Pancreas (tissue), 10 donors: ENCODE measurements around the gene FN3K. TPM values are rescaled to one million over a fixed set of nuclear protein-coding genes. Genes with fewer than 3 reads are reported as not detected.

ENCODE experiments used
- ATAC-seq, 4 donors: fragments of 200-7000 bp; cut with Tn5 transposase; one replicate each; pipeline versions ENCODE4 v1.8.0 to v1.9.1; 2020; ENCODE audit warnings: mild to moderate bottlenecking in 4 of 4, moderate library complexity in 4 of 4
- DNase-seq, 6 donors: peaks; one replicate each; pipeline ENCODE4 v3.0.0-alpha.2; 2020
- FAIRE-seq: peaks from 2 replicates; lab custom pipeline; 2012; peaks lifted over from hg19 to GRCh38; lab: Jason Lieb, UNC
- H3K27ac ChIP-seq, 4 donors: fragments of 200-600 bp; sonication (generic); 1 replicate in 3 of 4; 2 replicates in 1 of 4; pipeline versions ENCODE4 v1.5.0 to v1.8.0; 2020
- H3K27me3 ChIP-seq, 4 donors: fragments of 200-600 bp; one replicate each; pipeline ENCODE4 v1.8.0; 2021
- H3K36me3 ChIP-seq, 3 donors: fragments of 200-600 bp; sonication (generic) in 1 of 3; one replicate each; pipeline versions ENCODE4 v1.5.0 to v1.8.0; 2020 to 2021
- H3K4me1 ChIP-seq, 3 donors: fragments of 200-600 bp; one replicate each; pipeline ENCODE4 v1.8.0; 2021
- H3K4me3 ChIP-seq, 4 donors: fragments of 200-600 bp; sonication (generic) in 2 of 4; one replicate each; pipeline versions ENCODE4 v1.5.0 to v1.8.0; 2020 to 2021
- H3K9me3 ChIP-seq, 4 donors: fragments of 200-600 bp; one replicate each; pipeline ENCODE4 v1.8.0; 2021
- CTCF ChIP-seq, 4 donors: fragments of 200-600 bp; sonication (generic) in 3 of 4; IDR thresholded peaks; one replicate each; pipeline versions ENCODE4 v1.5.0 to v1.8.0; 2021; ENCODE audit warnings: antibody characterized with exemption in 4 of 4
- WGBS, 2 donors: extraction: QIAGEN DNeasy Blood & Tissue Kit; methylation state at CpG; one replicate each; pipeline ENCODE4 v1.1.7; 2013; 5-methylcytosine and 5-hydroxymethylcytosine counted together
- intact Hi-C, 3 donors: fragments of 100-400 bp; cut with DNase I; formaldehyde crosslinking; loops; one replicate each; pipeline versions ENCODE4 v1.11.1 to v1.14.2; 2022
- polyA plus RNA-seq, 2 donors: library from polyadenylated mRNA; stranded (reverse); fragments of 200-250 nt; gene quantifications; one replicate each; pipeline ENCODE4 v1.2.3, GENCODE V29; 2013
- total RNA-seq, 6 donors: library from RNA; stranded (reverse); fragmentation: NEBNext Ultra II Directional in 4 of 6; extraction: Animal tissue kit (Norgen Biotek cat#: 25700) in 4 of 6; gene quantifications; one replicate each; pipeline versions ENCODE4 v1.2.1 to v1.2.4, GENCODE V29; 2021 to 2023
- donor health status: healthy with polysubstance abuse.
- donor health status: DM: no; HTN: no; CAD: no; lungs with moderate emphysema.
- donor health status: DM: no; HTN: no; CAD: no.
- donor health status: control.
- donor health status: control.
- donor health status: Bipolar disorder and iron deficiency.
- donor health status: DM: yes; HTN: yes; CAD: no.
- donor health status: DM: no; HTN: no; CAD: no.
- donor health status: DM: no; HTN: no; CAD: no.
- donor health status: DM: yes; HTN: yes; CAD: no.

The FN3K gene
- total and polyA plus RNA-seq, 8 donors, result 13.2 to 24.3 (median 19.0) TPM

DNA sequence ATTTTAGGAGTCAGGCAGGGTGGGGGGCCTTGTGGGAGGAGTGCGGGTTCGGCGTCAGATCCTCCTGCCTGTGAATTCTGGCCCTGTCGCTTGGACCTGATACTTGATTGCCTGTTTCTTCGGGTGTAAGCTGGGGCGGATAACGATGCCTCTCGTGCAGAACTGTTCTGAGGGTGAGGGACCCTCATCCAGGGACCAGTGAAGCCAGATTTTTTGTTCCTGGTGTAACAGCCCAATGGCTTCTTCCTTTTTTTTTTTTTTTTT lies 17.7 kb downstream of the FN3K start:
- Histone ChIP-seq H3K27me3 (no peaks in the 10 kb centered on the region), H3K27ac (no peak overlapping the region), H3K4me1 (peaks cover 0 to 5% (median 4%) of the 10 kb centered on the region in 3 donors), H3K4me3 (peak overlapping the region in 1 of 4 donors; percentile 90), H3K36me3 (no peaks in the 10 kb centered on the region), H3K9me3 (no peaks in the 10 kb centered on the region)
- TF ChIP-seq CTCF (IDR thresholded peaks at IDR 0.05), result no peak
- intact Hi-C loops, result no loop called here
- DNase-seq (no peak), ATAC-seq (no peak), FAIRE-seq (no peak)
- WGBS, 2 donors, result 46 to 48% methylated on average over 8 of the region's 8 CpGs

DNA sequence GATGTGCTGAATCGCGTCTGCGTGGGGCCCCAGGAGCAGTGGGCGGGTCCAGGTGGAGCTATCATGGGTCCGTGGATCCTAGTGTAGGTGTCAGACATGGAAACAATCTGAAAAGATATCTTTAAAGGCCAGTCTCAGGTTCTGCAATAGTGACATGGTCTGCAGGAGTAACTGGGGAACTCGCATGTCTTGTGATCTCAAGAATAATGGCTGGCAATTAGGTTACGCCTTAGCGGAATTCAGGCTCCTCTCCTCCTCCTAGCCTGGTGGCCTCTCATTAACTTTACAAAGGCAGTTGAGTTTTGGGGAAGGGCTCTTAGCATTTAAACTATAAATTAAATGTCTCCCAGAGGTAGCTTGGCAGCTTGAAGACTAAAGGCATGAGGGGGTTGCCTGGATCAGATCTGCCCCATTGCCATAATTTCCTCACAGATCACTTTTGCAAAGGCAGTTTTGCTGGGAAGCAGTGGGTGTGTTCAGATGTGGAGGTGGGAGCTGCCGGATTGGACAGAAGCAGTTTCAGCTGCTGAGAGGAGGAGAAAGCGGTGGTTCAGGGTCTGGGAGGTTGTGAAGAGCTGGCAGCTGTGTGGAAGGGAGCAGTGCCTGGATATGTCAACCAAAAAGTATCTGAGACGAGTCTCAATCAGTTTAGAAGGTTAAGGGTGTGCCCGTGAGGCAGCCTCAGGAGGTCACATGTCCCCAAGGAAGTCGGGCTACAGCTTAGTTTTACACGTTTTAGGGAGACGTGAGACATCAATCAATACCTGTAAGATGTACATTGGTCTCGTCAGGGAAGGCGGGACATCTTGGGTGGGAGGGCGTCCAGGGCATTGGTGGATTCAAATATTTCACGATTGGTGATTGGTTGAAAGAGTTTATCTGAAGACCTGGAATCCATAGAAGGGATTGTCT lies 19.1 kb downstream of the FN3K start:
- no peaks in the 10 kb centered on the region for H3K27me3 ChIP-seq
- no peak overlapping the region for H3K27ac ChIP-seq
- no peak for DNase-seq
- FAIRE-seq, result no peak
- no peak for TF ChIP-seq CTCF (IDR thresholded peaks at IDR 0.05)
- H3K4me3 ChIP-seq, result no peak overlapping the region
- 86 to 87% methylated on average over 19 of the region's 19 CpGs for WGBS, 2 donors
- H3K36me3 ChIP-seq, result no peaks in the 10 kb centered on the region
- intact Hi-C loops, result no loop called here
- H3K4me1 ChIP-seq, result peaks cover 0 to 5% (median 4%) of the 10 kb centered on the region in 3 donors
- no peaks in the 10 kb centered on the region for H3K9me3 ChIP-seq
- ATAC-seq, result no peak

DNA sequence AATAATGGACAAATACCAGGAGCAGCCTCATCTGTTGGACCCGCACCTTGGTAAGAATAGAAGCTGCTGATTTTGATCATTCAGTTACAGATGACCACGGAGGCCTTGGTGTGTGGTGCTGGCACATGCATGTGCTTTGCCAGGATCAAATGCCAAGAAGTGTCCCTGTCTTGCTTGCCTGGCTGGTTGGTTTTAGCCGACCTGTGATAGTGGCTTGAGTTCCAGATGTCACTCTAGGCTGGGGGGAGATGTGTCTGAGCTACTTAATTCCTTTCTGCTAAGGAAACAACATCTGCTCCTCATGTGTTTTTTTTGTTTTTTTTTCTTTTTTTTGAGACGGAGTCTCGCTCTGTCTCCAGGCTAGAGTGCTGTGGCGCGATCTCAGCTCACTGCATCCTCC lies 20.8 kb downstream of the FN3K start:
- FAIRE-seq (no peak), DNase-seq (no peak), ATAC-seq (no peak)
- Histone ChIP-seq H3K4me3 (no peak overlapping the region), H3K9me3 (no peaks in the 10 kb centered on the region), H3K4me1 (peaks cover 0 to 5% (median 4%) of the 10 kb centered on the region in 3 donors), H3K27ac (no peak overlapping the region), H3K36me3 (no peaks in the 10 kb centered on the region), H3K27me3 (no peaks in the 10 kb centered on the region)
- no peak for TF ChIP-seq CTCF (IDR thresholded peaks at IDR 0.05)
- intact Hi-C loops, result no loop called here
- 79% methylated on average over 7 of the region's 7 CpGs for WGBS, 2 donors

- WGBS, 2 donors, result 78% methylated on average over 13 of the region's 13 CpGs
- FAIRE-seq, result no peak
Observed at GRCh38 chr17:82765371-82765770, 30.0 kb downstream of the FN3K start.

More at GRCh38 chr17:82765371-82765770, 30.0 kb downstream of the FN3K start:
- intact Hi-C loops, result loop anchor here in 1 of 3 donors (5.0 kb wide), 1 partner anchor 98 kb away; no protein-coding TSS in a partner anchor
- Histone ChIP-seq H3K27ac (no peak overlapping the region), H3K27me3 (no peaks in the 10 kb centered on the region), H3K9me3 (no peaks in the 10 kb centered on the region), H3K4me3 (no peak overlapping the region), H3K4me1 (no peaks in the 10 kb centered on the region), H3K36me3 (peaks cover 0 to 14% (median 0%) of the 10 kb centered on the region in 3 donors)
- DNase-seq (no peak), ATAC-seq (no peak)
- TF ChIP-seq CTCF (IDR thresholded peaks at IDR 0.05), result no peak
